ENCODE data around the gene LARGE1.

The LARGE1 gene

DNA sequence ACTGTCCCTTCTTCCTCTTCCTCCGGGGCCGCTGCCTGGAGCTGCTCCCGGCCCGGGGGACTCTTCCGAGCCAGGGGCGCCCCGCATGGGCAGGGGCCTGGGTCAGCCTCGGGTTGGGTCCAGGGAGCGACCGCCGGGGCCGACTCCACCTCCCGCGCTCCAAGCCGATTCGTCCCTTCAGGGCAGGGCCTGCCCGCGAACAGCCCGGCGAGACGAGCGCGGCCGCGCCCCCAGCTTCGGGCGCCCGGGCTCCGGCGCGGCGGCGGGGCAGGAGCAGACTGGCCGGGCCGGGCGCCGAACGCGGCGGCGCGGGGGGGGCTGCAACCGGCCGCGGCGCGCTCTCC is at the start of gene LARGE1:
Gene LARGE1, minus strand, starts transcription at position 280 of the 344 bp plus-strand sequence.
- peak; percentile 22 for DNase-seq (ENCODE audit: low spot score)

- peak; percentile 0 for DNase-seq (ENCODE audit: low spot score)
Observed at GRCh38 chr22:33969045-33969444, 48.8 kb upstream of the LARGE1 start.

DNA sequence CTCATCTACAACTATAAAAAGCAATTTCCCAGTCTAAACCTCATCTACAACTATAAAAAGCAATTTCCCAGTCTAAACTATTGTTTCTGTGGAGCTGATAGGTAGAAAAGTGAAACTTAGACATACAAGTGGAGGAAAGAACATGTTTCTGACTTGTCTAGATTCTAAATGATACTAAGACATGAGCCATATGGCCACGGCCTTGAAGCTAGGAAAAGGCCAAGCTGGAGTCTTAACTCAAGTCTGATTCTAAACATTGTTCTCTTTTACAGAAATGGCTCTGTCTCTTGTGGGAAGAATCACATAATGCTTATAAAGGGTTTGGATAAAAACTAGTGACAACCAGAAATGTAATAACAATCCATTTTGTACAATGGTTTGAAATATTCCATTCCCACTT is 43.8 kb upstream of the LARGE1 start:
- DNase-seq (ENCODE audit: low spot score), result no peak

DNA sequence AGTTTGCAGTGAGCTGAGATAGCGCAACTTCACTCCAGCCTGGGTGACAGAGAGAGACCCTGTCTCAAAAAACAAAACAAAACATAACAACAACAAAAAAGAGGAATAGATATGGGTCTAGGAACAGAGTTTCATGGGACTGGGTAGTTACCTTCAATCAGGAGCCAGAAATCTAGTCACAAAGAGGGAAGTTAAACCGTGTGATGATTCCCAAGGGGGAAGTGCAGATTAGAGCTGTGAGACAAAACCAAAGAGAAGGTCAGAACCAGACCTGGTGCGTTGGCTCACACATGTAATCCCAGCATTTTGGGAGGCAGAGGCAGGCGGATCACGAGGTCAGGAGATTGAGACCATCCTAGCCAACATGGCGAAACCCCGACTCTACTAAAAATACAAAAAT is 42.1 kb upstream of the LARGE1 start:
- no peak for DNase-seq (ENCODE audit: low spot score)

GRCh38 chr22:33958741-33959140 is 38.5 kb upstream of the LARGE1 start:
- no peak for DNase-seq (ENCODE audit: low spot score)

DNA sequence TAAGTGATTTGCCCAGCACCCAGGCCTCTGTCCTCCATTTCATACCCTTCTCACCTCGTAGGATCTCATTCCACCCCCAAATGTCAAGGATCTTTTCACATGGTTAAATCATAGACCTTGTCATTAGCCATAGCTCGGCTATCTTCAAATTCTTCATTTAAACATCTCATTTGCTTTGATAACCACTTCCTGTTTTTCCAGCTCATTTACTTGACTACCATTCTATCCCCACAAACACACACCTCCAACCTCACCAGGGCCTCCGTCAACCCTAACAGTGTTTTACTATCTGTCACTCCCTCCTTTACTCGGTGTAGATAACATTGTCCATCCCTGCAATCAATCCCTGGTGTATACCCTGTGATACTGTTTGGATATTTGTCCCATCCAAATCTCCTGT is 36.8 kb upstream of the LARGE1 start:
- DNase-seq (ENCODE audit: low spot score), result no peak

DNA sequence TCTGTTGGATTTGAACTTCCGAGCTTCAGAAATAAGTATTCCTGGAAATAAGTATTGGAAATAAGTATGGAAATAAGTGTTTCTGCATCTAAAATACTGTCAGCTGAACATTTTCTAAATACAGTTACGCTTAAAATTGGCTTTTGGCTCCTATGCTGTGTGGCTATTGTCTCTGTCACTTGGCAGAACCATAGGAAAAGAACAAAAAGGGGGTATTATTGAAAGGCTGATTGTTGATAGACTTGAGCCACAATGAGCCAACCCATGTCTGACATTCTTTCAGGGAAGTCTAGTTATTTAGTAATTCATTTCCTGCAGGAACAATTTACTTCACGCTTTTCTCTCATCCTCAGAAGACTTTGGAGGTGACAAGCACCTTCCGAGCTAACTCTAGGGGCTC is 32.5 kb upstream of the LARGE1 start:
- no peak for DNase-seq (ENCODE audit: low spot score)

DNA sequence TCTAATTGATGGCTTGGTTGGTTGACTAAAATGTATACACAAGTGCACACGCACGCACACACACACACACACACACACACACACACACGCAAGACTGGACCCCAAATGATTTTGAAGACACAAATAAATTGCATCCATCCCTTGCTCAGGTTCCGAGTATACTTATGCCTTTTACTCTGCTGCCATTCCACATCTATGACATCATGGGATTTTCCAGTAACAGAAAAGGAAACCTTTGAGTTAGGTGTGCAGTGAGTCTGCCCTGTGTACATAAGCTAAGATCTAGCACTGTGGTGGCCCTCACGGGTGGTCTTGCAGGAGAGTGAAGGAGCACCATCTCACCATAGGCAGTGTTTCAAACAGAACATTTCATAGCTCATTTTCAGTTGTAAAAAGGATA is 20.5 kb upstream of the LARGE1 start:
- DNase-seq (ENCODE audit: low spot score), result no peak

GRCh38 chr22:33932997-33933396 is 12.7 kb upstream of the LARGE1 start:
- no peak for DNase-seq (ENCODE audit: low spot score)

DNA sequence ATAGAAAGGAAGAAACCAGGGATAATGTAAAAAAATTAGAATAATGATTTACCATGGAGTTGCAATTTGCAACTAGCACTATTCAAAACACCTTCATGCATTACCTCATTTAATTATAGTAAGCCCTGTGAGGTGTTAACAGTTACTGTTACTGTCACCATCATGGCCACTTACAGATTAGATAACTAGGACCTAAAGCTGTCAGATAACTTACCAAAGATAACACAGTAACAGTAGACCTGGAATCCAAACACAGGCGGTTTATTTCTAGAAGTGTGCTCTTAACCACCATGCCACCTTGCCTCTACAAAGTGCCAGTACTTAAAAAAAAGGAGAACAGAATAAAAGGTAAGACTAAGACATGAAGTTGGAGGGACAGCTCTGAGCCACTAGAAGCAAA is 11.1 kb upstream of the LARGE1 start:
- DNase-seq (ENCODE audit: low spot score), result no peak

GRCh38 chr22:33927752-33928151 is 7.5 kb upstream of the LARGE1 start:
- no peak for DNase-seq (ENCODE audit: low spot score)

GRCh38 chr22:33925194-33925593 is 4.9 kb upstream of the LARGE1 start:
- DNase-seq (ENCODE audit: low spot score), result no peak

DNA sequence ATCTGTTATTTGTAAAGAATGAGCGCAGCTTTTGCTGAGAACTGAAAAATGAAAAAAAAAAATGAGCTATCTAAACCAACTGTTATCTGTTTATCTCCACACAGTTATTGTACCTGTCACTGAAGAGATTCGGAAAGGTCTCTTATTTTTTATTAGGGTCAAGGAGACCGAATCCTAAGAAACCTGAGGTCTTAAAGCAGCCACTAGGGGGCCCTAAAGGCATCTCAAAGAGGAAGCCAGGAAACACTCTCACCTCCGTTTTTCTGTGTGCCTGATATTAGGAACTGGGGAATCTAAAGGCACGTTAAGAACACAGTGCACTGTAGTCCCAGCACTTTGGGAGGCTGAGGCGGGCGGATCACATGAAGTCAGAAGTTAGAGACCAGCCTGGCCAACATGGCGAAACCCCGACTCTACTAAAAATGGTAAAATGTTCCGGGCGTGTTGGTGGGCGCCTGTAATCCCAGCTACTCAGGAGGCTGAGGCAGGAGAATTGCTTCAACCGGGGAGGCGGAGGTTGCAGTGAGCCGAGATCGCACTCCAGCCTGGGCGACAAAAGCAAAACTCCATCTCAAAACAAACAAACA is 3.5 kb upstream of the LARGE1 start:
- peak; percentile 69 for DNase-seq (ENCODE audit: low spot score)

DNA sequence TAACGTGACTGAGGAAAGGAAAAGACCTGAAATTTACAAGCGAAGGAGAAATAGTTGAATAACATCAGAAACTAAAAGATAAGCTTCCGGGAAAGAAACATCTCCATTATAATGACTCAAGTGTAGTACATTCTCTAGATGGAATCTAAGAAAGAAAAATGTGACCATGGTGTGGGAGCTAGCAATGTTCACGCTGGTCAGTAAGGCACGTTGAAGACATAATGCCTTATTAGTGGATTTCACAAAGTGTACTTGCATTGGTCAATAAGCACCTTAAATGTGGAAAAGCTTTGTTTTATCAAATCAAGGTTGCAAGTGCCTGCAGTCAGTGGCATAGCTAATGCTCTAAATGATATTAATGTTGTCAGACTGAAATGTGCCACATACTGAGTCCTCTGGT is 2.8 kb upstream of the LARGE1 start:
- DNase-seq (ENCODE audit: low spot score), result peak; percentile 6

DNA sequence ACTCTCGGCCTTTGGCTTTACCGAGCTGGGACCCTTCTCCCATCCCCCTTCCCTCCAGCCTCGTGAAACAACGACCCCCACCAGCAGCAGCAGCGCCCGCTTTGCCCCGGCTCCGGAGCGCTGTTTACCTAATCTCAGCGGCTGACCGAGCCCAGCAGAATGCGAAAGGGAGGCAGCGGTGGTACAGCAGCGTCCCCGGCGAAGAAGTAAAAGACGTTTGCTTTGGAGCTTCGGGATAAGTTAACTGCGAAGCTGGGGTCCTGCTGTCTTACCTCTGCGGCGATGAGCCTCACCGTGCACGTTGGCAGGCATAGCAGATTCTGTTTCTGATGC is 2.0 kb upstream of the LARGE1 start:
- DNase-seq (ENCODE audit: low spot score), result peak; percentile 21

DNA sequence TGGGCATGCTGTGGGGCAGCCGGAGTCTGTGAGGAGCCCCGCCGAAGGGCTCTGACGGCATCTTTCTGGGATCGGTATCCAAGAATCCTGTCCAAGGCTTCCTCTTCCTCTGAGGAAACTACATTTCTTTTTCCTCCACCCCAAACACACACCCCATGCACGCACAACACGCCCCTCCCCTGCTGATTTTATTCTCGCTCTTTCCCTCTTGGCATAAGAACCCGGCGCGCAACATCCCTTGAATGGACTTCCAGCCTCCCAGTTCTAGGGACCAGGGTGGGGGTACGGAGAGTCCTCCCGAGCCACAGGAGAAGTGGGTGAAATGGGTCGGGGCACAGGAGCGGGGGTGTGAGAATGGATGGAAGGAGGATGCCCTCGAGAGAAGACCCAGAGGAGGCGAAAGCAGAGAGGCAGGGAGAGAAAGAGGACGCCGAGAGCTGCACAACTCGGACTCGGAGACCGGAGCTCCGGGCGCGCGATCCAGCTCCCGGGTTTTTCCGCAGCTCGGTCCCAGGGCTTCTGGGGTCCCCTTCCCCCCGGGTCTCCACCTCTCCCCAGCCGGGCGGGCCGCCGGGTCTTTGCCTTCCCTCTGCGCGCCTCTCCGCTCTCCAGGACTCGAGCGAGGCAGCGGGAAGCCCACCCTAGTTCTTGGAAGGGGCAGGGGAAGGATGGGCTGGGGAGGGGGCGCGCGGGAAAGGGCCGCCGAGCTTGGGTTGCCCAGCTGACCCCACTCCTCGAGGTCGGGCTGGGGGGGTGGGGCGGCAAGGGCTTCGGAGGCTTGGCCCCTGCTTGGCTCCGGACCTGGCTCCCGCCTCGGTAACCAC is 1.5 kb upstream of the LARGE1 start:
- DNase-seq (ENCODE audit: low spot score), result peak; percentile 41

GRCh38 chr22:33920927-33921524 is 750 bp upstream of the LARGE1 start:
- DNase-seq (ENCODE audit: low spot score), result peak; percentile 93

GRCh38 chr22:33919391-33920196 is 682 bp downstream of the LARGE1 start:
- peak; percentile 47 for DNase-seq (ENCODE audit: low spot score)

GRCh38 chr22:33918676-33919365 is 1.5 kb downstream of the LARGE1 start:
- no peak for DNase-seq (ENCODE audit: low spot score)

DNA sequence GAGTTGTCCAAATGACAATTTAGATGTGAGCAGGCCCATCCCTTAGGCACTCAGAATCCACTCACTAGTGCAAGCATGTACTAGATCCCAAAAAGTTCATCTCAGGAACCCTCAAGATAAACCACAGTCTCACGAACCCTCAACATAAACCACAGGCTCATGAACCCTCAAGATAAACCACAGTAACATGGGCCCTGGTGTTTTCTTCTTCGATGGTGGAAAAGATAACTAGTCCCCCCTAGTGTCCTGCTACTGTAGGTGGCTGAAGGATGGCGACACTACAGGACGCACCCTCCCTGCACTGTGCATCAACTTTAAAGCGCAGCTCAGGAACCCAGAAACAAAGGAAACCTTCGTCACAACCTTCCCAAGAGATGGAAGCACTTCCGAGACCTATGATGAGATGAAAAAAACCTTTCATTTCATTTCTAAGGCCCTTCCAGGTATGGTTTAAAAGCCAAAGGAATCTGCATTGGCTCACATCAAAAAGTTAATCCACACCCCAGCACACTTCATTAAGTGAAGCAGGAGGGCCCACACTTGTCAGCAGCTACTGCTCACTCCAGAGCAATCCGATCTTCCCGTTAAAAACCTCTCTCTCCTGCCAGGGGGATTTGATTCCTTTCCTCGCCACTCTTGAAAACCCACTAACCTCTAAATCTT is 2.4 kb downstream of the LARGE1 start:
- DNase-seq (ENCODE audit: low spot score), result peak; percentile 26

GRCh38 chr22:33914699-33915098 is 5.6 kb downstream of the LARGE1 start:
- no peak for DNase-seq (ENCODE audit: low spot score)

DNA sequence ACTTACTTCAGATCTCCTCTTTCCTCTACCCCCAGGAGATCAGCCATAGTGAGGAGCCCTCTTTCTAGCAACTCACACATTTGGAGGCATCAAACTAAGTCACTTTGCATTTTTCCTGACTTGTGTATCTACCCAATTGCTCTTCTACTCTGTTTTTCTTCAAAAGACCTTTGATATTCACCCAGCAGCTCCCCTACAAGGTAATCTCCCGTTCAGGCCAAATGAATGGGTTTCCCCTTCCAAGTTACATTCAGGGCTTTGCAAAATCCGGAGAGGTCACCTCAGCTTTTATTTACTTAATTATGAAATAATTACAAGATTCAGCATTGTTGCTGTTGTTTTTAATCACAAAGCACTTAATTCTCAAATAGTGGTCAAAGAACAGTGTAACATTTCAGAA is 6.1 kb downstream of the LARGE1 start:
- no peak for DNase-seq (ENCODE audit: low spot score)
